GM21390 (cell line): ENCODE results near the gene CDH11.

Experiments used
- ATAC-seq: cut with Tn5 transposase; IDR thresholded peaks from one replicate; pipeline ENCODE4 v1.9.1; 2021; ENCODE audit not compliant: unreplicated experiment

The CDH11 gene

DNA sequence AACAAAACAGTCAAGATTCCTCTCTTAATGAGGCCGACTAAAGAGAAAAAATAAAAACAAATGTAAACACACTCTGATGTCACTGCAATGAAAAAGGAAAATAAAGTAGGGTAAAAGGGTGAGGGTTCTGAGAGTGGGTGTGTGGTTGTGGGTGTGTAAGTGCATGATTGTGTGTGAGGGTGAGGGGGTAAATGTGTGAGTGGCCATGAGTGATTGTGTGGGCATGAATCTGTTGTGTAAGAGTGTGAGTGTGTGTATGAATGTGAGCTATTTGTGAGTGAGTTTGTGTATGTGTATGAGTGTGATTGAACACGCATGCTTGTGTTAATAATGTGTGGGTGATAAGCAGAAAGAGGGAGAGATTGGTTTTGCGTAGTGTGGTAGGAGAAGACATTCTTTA lies 132.8 kb downstream of the CDH11 start:
- ATAC-seq, result no peak

DNA sequence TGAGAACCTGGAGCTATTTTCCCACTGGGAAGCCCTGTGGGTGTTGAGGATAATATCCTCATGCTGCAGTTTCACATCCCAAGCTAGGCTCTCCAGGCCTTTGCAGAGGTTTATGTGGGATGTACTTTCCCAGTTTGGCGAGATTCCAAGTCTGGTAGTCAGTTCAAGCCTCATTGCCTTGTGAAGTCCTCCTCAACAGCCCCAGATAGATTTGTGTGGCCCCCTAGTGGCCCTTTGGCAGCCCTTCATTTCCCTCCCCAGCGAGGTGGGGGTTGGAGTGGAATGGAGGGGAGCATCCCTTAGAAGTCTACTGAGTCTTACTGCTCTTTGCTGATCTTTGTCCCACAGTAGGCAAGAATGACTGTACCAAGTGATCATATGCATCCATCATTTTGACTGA lies 137.9 kb downstream of the CDH11 start:
- no peak for ATAC-seq

- no peak for ATAC-seq
Observed at GRCh38 chr16:64983231-64983630, 138.6 kb downstream of the CDH11 start.

- no peak for ATAC-seq
Observed at GRCh38 chr16:64982581-64982980, 139.3 kb downstream of the CDH11 start.

DNA sequence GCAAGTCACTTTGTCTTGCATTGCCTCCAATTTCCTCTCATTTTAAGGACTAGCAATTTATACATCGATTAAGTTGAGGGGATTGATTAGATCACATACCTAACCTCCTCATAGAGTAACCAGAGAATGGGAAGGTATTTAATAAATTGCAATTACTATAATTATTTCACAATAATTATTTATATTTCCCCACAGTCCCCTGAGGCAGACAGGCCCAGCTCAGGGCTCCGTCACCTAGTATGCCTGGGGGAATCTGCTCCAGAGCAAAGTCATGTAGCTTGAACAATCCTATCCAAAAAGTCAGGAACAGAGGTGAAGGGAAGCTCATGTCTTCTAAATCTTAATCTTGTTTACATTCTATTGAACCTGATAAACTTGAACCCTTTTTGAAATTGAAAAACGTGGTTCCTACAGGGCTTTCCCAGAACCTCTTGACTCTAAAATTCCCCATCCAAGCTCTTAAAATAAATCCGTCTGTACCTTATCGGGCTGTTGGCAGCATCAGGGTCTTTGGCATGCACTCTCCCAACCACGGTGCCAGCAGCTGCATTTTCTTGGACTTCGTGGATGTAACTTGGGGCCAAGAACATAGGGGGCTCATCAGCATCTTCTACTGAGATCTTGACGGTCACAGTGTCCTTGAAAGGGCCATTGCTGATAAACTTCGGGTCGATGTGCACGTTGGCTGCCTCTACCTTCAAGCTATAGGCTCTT lies 140.1 kb downstream of the CDH11 start:
- ATAC-seq, result no peak

DNA sequence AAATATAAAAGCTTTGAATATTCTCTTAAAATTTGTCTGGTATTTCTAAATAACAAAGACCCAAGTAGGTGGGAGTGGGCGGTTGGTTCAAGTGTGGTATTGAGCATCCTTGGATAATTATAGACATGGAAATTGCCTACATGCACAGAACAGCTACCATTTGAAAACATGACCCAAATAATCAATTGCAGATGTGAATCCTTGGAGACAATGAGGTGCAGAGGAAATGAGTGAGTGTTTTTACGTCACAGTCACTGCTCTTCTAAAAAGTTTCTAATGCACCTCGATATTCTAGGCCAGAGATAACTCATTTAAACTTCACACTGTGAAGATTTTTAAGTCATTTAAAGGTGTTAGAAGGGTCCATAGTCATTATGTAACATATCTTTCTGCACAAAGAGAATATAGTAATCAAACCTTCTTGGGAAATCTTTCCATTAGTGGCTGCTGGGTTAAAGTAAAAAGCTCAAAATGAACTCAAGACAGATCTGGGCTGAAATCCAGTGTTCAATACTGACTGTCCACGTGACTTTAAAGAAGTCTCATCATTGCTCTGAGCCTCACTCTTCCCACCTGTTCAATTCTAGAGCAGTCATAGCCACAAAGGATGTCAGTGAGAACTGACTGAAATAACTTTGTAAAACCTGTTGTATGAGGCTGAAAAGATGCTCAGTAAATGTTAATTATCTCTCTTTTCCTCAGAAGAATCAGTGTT lies 144.5 kb downstream of the CDH11 start:
- no peak for ATAC-seq

DNA sequence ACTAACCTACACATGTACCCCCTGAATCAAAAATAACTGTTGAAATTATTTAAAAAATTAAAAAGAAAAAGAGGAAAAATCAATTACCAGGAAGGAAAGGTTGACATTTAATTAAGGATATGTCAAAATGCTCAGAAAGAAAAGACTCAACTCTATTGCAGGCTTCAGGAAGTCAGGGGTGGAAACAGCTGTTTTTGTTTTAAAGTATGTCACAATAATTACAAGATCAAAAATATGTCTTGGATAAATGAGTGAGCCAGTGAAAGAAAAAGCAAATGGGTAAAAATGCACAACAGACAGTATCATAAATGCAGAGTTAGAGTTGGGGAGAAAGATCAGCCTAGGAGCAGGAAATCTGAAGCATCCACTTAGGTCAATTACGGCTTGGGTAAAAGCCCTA lies 146.0 kb downstream of the CDH11 start:
- ATAC-seq, result no peak

- ATAC-seq, result no peak
Observed at GRCh38 chr16:64974381-64974780, 147.5 kb downstream of the CDH11 start.

GRCh38 chr16:64973171-64973570 lies 148.7 kb downstream of the CDH11 start:
- ATAC-seq, result no peak

DNA sequence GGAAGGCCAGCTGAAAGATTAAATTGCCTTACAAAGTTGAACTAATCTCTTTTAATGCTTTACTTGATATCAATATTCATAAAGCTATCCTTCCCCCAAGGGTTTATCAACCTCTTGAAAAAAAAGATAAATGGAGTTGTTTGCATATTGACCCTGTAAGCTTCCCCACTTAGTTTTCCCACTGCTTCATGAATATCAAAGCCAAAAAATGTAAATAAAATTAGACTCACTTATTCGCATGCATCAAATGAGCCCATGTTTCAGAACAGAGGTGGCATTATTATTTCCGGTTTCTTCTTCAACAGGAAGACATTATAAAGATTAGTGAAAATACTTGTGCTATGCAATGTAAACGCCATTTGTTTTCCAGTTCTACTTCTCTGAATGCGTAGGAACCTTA lies 150.7 kb downstream of the CDH11 start:
- no peak for ATAC-seq

DNA sequence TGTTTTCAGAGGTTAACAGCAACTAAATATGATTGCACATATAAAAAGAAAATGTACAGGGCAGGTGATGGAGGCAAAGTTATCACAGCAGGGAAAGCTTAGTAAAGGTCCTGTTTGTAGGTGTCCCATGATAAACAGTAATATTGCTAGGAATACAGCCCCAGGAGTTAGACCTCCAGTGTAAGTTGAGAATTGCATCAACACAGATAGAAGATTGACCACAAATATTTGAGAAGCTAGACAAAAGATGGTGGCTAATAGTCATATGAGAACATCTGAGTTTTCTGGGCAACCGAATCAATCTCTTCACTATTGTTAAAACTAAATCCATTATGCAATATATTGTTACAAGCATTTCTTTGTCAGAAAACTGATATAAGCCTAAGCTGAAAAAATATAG lies 152.6 kb downstream of the CDH11 start:
- ATAC-seq, result no peak

DNA sequence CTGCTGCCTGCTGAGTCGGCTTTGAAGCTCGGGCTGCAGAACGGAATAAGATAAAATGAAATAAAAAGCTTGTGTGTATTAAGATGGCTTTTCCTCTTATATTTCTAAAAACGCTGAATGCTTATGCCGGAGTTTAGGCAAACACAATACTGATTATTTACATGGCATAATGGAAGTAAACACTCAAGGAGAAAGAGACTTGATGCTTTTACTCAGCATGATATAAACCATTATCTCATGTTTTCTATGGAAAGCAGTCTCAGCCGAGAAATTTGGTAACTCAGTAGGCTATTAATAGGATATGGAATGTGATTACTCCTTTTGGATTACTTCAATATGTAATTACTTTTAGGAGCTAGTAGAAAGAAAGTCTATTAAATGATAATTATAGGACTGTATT lies 153.3 kb downstream of the CDH11 start:
- ATAC-seq, result no peak

GRCh38 chr16:64964126-64964540 lies 157.7 kb downstream of the CDH11 start:
- no peak for ATAC-seq

DNA sequence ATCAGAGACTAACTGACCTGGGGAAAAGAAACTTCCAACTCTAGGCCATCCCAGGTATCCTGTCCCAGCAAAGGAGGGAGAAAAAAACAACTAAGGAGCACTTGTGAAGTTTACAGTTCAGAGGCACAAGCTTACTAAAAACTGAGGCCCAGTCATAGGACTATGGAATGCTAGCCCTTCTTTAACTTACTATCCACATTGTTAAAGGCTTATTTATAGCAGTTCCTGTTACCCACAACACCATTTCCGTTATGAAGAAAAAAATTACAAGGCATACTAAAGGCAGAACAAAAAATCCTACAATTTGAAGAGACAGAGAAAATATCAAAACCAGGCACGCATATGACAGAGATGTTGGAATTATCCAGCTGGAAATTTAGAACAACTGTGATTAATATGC lies 159.1 kb downstream of the CDH11 start:
- ATAC-seq, result no peak

DNA sequence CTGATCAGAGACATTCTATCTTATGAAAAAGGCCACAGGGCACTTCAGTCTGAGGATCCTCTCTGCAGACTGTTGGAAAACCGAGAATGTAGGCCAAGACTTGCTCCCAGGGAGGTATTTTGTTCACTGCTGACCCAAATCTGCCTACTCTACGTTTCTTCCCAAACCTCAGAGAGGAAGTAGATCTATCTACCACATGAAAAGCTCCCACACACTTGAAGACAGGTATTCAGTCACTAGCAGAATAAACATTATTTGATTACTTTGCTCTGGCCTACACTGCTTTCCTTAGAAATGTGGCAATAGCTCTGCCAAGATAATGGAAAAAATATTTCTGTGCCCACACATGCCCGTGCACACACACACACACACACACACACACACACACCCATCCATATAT lies 164.6 kb downstream of the CDH11 start:
- no peak for ATAC-seq

GRCh38 chr16:64952177-64952576 lies 169.7 kb downstream of the CDH11 start:
- no peak for ATAC-seq

- ATAC-seq, result no peak
Observed at GRCh38 chr16:64951193-64951592, 170.7 kb downstream of the CDH11 start.

DNA sequence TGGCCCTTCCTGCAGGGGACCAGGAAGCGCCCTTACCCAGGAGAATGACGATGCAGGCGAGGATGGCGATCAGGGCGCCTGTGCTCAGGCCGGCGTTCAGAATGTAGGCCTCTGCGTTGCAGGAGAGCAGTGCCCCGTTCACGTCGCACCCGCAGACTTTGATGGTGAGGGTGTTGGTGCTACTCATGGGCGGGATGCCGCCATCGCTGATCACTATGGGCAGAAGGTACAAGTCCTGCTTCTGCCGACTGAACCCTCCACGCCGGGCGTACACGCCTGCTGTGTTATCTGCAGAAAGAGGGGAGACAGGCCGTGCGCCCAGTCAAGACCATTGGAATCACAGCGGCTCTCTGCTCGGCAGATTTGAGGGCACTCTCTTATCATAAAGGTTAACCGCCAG lies 171.1 kb downstream of the CDH11 start:
- no peak for ATAC-seq

- ATAC-seq, result no peak
Observed at GRCh38 chr16:64950262-64950661, 171.6 kb downstream of the CDH11 start.

GRCh38 chr16:64948056-64948455 lies 173.8 kb downstream of the CDH11 start:
- no peak for ATAC-seq

GRCh38 chr16:64947651-64948050 lies 174.2 kb downstream of the CDH11 start:
- no peak for ATAC-seq

DNA sequence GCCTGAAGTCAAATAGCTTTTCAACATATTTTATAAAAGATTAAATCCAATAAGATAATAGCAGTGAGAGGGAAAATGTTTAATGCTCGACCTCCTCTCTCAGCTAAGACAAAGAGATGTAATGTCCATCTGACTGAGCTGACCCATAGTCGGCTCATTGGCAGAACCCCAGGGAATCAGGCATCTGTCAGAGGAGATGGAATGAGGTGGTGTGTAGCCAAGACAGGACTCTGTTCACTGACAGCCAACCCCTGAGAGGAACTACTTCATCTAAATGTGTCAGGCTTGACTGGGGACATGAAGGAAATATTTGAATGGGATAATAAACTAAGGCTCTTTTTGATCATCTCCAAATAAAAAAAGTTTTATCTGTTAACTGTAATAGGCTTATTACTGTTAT lies 188.0 kb downstream of the CDH11 start:
- no peak for ATAC-seq

GRCh38 chr16:64926476-64926875 lies 195.4 kb downstream of the CDH11 start:
- ATAC-seq, result no peak
